ENCODE data around the gene SVEP1.
"Not testable (repeated sequence)": the region's sequence is repeated elsewhere in the genome, so short reads cannot be mapped to it uniquely, and the experiment has no call there.

- TF ChIP-seq, protein P1, sequence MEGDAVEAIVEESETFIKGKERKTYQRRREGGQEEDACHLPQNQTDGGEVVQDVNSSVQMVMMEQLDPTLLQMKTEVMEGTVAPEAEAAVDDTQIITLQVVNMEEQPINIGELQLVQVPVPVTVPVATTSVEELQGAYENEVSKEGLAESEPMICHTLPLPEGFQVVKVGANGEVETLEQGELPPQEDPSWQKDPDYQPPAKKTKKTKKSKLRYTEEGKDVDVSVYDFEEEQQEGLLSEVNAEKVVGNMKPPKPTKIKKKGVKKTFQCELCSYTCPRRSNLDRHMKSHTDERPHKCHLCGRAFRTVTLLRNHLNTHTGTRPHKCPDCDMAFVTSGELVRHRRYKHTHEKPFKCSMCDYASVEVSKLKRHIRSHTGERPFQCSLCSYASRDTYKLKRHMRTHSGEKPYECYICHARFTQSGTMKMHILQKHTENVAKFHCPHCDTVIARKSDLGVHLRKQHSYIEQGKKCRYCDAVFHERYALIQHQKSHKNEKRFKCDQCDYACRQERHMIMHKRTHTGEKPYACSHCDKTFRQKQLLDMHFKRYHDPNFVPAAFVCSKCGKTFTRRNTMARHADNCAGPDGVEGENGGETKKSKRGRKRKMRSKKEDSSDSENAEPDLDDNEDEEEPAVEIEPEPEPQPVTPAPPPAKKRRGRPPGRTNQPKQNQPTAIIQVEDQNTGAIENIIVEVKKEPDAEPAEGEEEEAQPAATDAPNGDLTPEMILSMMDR (IDR thresholded peaks at IDR 0.05) = not testable (repeated sequence)
- not testable (repeated sequence) for TF ChIP-seq EZH2 (IDR thresholded peaks at IDR 0.05; ENCODE audit: borderline replicate concordance, insufficient read depth, low read depth, low read length, poor library complexity, severe bottlenecking)
These were observed 220.5 kb downstream of the SVEP1 start for GRCh38 chr9:110358992-110359391.

Measured in B cell (primary cell).